ENCODE data around the gene CLEC16A. TPM values are rescaled to one million over a fixed set of nuclear protein-coding genes. Genes with fewer than 3 reads are reported as not detected.

CLEC16A gene
- total RNA-seq, 4 donors from 2014 or later: 20.3 to 25.7 (median 25.1) TPM

GRCh38 chr16:11210260-11210659, 265.9 kb downstream of the CLEC16A start:
- 77 to 90% methylated on average over 7 to 10 of the region's 11 CpGs for WGBS, 2 donors
- TF ChIP-seq CTCF (IDR thresholded peaks at IDR 0.05) (no peak), POLR2A (IDR thresholded peaks at IDR 0.05) (no peak)
- no peaks in the 10 kb centered on the region for H3K36me3 ChIP-seq
- H3K9me3 ChIP-seq: peaks cover 0 to 6% (median 4%) of the 10 kb centered on the region in 3 donors
- H3K27ac ChIP-seq: no peak overlapping the region
- H3K4me3 ChIP-seq: no peak overlapping the region
- intact Hi-C loops (cut with DNase I): no loop called here
- peaks cover 0 to 42% (median 23%) of the 10 kb centered on the region in 3 donors for H3K4me1 ChIP-seq
- H3K27me3 ChIP-seq: peaks cover 0 to 63% (median 0%) of the 10 kb centered on the region in 4 donors
- no peak for DNase-seq

GRCh38 chr16:11211061-11211976, 267.0 kb downstream of the CLEC16A start:
- 70 to 75% methylated on average over 10 to 15 of the region's 16 CpGs for WGBS, 2 donors
- peaks cover 0 to 55% (median 0%) of the 10 kb centered on the region in 4 donors for H3K27me3 ChIP-seq
- H3K4me3 ChIP-seq: no peak overlapping the region
- DNase-seq: no peak
- intact Hi-C loops (cut with DNase I): no loop called here
- H3K27ac ChIP-seq: no peak overlapping the region
- H3K4me1 ChIP-seq: peaks cover 0 to 32% (median 17%) of the 10 kb centered on the region in 3 donors
- H3K36me3 ChIP-seq: no peaks in the 10 kb centered on the region
- H3K9me3 ChIP-seq: peaks cover 0 to 16% (median 6%) of the 10 kb centered on the region in 3 donors
- TF ChIP-seq CTCF (IDR thresholded peaks at IDR 0.05) (no peak), POLR2A (IDR thresholded peaks at IDR 0.05) (no peak)

GRCh38 chr16:11211977-11212797, 267.8 kb downstream of the CLEC16A start:
- Histone ChIP-seq H3K4me1 (peaks cover 0 to 25% (median 10%) of the 10 kb centered on the region in 3 donors), H3K9me3 (peaks cover 0 to 20% (median 9%) of the 10 kb centered on the region in 3 donors), H3K27ac (no peak overlapping the region), H3K4me3 (no peak overlapping the region), H3K27me3 (peaks cover 0 to 55% (median 0%) of the 10 kb centered on the region in 4 donors), H3K36me3 (no peaks in the 10 kb centered on the region)
- intact Hi-C loops (cut with DNase I): no loop called here
- TF ChIP-seq CTCF (IDR thresholded peaks at IDR 0.05) (no peak), POLR2A (IDR thresholded peaks at IDR 0.05) (no peak)
- no peak for DNase-seq
- WGBS, 2 donors: 38 to 44% methylated on average over 4 to 14 of the region's 16 CpGs

GRCh38 chr16:11212798-11213196, 268.4 kb downstream of the CLEC16A start:
- no peaks in the 10 kb centered on the region for H3K36me3 ChIP-seq
- H3K27me3 ChIP-seq: peaks cover 0 to 54% (median 0%) of the 10 kb centered on the region in 4 donors
- intact Hi-C loops (cut with DNase I): no loop called here
- no peak for TF ChIP-seq POLR2A (IDR thresholded peaks at IDR 0.05)
- TF ChIP-seq CTCF (IDR thresholded peaks at IDR 0.05): no peak
- peaks cover 0 to 25% (median 10%) of the 10 kb centered on the region in 3 donors for H3K4me1 ChIP-seq
- H3K4me3 ChIP-seq: no peak overlapping the region
- WGBS, 2 donors: 40 to 41% methylated on average over 3 to 12 of the region's 16 CpGs
- DNase-seq: no peak
- peaks cover 0 to 22% (median 8%) of the 10 kb centered on the region in 3 donors for H3K9me3 ChIP-seq
- no peak overlapping the region for H3K27ac ChIP-seq
